GM12878 (cell line): ENCODE data around the gene ITGB5. TPM values are rescaled to one million over a fixed set of nuclear protein-coding genes. Genes with fewer than 3 reads are reported as not detected.

Experiments
- ATAC-seq: fragments of 200-7000 bp; cut with Tn5 transposase; 3 replicates; pipeline ENCODE4 v1.9.1; 2020; ENCODE audit warnings: mild to moderate bottlenecking, moderate library complexity
- BruUV-seq: library from RNA; stranded (reverse); fragments of 400-500 nt; replicated peaks from 2 replicates; lab custom pipeline; 2021; lab: Mats Ljungman, UMichigan
- CTCF ChIA-PET: fragments of 300-600 bp; sonication (Branson Sonifier 250); formaldehyde crosslinking; extraction: SDS; loops from one replicate; lab custom pipeline; 2021; ENCODE audit warnings: inconsistent platforms; lab: Yijun Ruan, JAX
- POLR2A ChIA-PET: fragments of 350-600 bp; formaldehyde crosslinking; extraction: SDS; loops from one replicate; lab custom pipeline; 2021; ENCODE audit warnings: inconsistent platforms; lab: Charles Lee
- RAD21 ChIA-PET: fragments of 300-600 bp; sonication (Branson Sonifier 250); formaldehyde crosslinking; loops from one replicate; lab custom pipeline; 2023; ENCODE audit warnings: antibody characterized with exemption; ENCODE audit not compliant: unreplicated experiment; lab: Charles Lee
- SMC1A ChIA-PET: fragments of 300-600 bp; sonication (Branson Sonifier 250); formaldehyde crosslinking; loops from one replicate; lab custom pipeline; 2023; ENCODE audit not compliant: unreplicated experiment, uncharacterized antibody; lab: Charles Lee
- DNase-seq: peaks from one replicate; pipeline ENCODE4 v3.0.0-alpha.2; 2011; ENCODE audit warnings: low read depth, low spot score
- FAIRE-seq: peaks from 3 replicates; lab custom pipeline; 2011; peaks lifted over from hg19 to GRCh38; lab: Jason Lieb, UNC
- H2AFZ ChIP-seq: 2 replicates; pipeline ENCODE4 v1.6.0; 2011; ENCODE audit warnings: low read depth, low read length, control low read depth; ENCODE audit not compliant: control insufficient read depth
- H3K27ac ChIP-seq: 2 replicates; pipeline ENCODE4 v1.5.1; 2011; ENCODE audit warnings: control low read depth; ENCODE audit not compliant: control insufficient read depth, insufficient read depth
- H3K27me3 ChIP-seq, 2 experiments: replicated peaks in 1 of 2; 2 replicates each; pipeline versions ENCODE4 v1.6.0 to v1.6.1; 2011; ENCODE audit warnings: low read length in 1 of 2; ENCODE audit not compliant: control insufficient read depth in 2 of 2, insufficient read depth in 2 of 2
- H3K36me3 ChIP-seq, 2 experiments: 2 replicates each; pipeline ENCODE4 v1.5.1; 2011; ENCODE audit warnings: low read length in 1 of 2; ENCODE audit not compliant: control insufficient read depth in 2 of 2, insufficient read depth in 2 of 2
- H3K4me1 ChIP-seq: 2 replicates; pipeline ENCODE4 v1.6.1; 2011; ENCODE audit warnings: mild to moderate bottlenecking, low read length, moderate library complexity, mixed read lengths; ENCODE audit not compliant: control insufficient read depth, insufficient read depth
- H3K4me2 ChIP-seq: 2 replicates; pipeline ENCODE4 v1.6.0; 2011; ENCODE audit warnings: control low read depth; ENCODE audit not compliant: control insufficient read depth, insufficient read depth
- H3K4me3 ChIP-seq: fragments of 200-600 bp; sonication (generic); 2 replicates; pipeline ENCODE4 v1.5.1; 2016
- H3K79me2 ChIP-seq: 2 replicates; pipeline ENCODE4 v1.6.0; 2011; ENCODE audit warnings: low read length; ENCODE audit not compliant: control insufficient read depth, insufficient read depth
- H3K9ac ChIP-seq: 2 replicates; pipeline ENCODE4 v1.8.0; 2011; ENCODE audit warnings: low read length, control low read depth, mixed read lengths; ENCODE audit not compliant: control insufficient read depth, insufficient read depth
- H3K9me3 ChIP-seq: replicated peaks from 3 replicates; pipeline ENCODE4 v1.5.1; 2011; ENCODE audit warnings: mild to moderate bottlenecking, low read length; ENCODE audit not compliant: control insufficient read depth, insufficient read depth
- H4K20me1 ChIP-seq: 2 replicates; pipeline ENCODE4 v1.6.0; 2011; ENCODE audit not compliant: control insufficient read depth, insufficient read depth
- CBX5 ChIP-seq: sonication (generic); IDR thresholded peaks from 2 replicates; pipeline ENCODE4 v1.6.1; 2016; ENCODE audit warnings: low read depth, moderate library complexity, mild to moderate bottlenecking, inconsistent platforms
- CHD1 ChIP-seq: IDR thresholded peaks from 2 replicates; pipeline ENCODE4 v1.6.1; 2012; ENCODE audit warnings: low read depth, low read length, improper control_type of control experiment
- HCFC1 ChIP-seq: fragments of 150-350 bp; IDR thresholded peaks from 2 replicates; pipeline ENCODE4 v1.6.1; 2014; ENCODE audit warnings: low read length
- MYB ChIP-seq: fragments of 150-350 bp; IDR thresholded peaks from 2 replicates; pipeline ENCODE4 v1.6.1; 2014; ENCODE audit warnings: mild to moderate bottlenecking, low read depth, low read length, borderline replicate concordance
- POLR2AphosphoS5 ChIP-seq: IDR thresholded peaks from 2 replicates; pipeline ENCODE4 v1.6.1; 2011; ENCODE audit warnings: mild to moderate bottlenecking, low read length, inconsistent platforms
- RBBP5 ChIP-seq: fragments of 200-600 bp; sonication (generic); conservative IDR thresholded peaks from 2 replicates; pipeline ENCODE4 v1.6.1; 2016
- SMAD1 ChIP-seq: fragments of 450-650 bp; IDR thresholded peaks from 2 replicates; pipeline ENCODE4 v1.6.1; 2018; ENCODE audit warnings: mild to moderate bottlenecking, low read depth; ENCODE audit not compliant: partially characterized antibody
- SMC3 ChIP-seq: IDR thresholded peaks from 2 replicates; pipeline ENCODE4 v1.6.1; 2011; ENCODE audit warnings: low read length, improper control_type of control experiment, borderline replicate concordance
- ZBTB40 ChIP-seq: fragments of 450-650 bp; IDR thresholded peaks from 2 replicates; pipeline ENCODE4 v1.6.1; 2016; ENCODE audit warnings: mild to moderate bottlenecking, moderate library complexity, borderline replicate concordance
- ZNF217 ChIP-seq: fragments of 450-650 bp; IDR thresholded peaks from 2 replicates; pipeline ENCODE4 v1.6.1; 2017; ENCODE audit warnings: antibody characterized with exemption, mild to moderate bottlenecking
- WGBS: methylation state at CpG from one replicate; pipeline ENCODE4 v1.1.6; 2016; ENCODE audit warnings: low lambda C conversion rate; ENCODE audit not compliant: insufficient replicate concordance, insufficient coverage; ENCODE audit errors: missing lambda C conversion rate; 5-methylcytosine and 5-hydroxymethylcytosine counted together
- in situ Hi-C: fragments of 300-500 bp; cut with MboI; formaldehyde crosslinking; loops from 9 replicates; pipeline ENCODE4 v1.14.3; 2018; ENCODE audit warnings: mixed read lengths
- intact Hi-C: fragments of 100-400 bp; cut with micrococcal nuclease; formaldehyde crosslinking; loops from one replicate; pipeline ENCODE4 v1.14.2; 2022; ENCODE audit not compliant: unreplicated experiment
- polyA plus RNA-seq, 11 experiments: library from polyadenylated mRNA; depleted of rRNA in 4 of 11; unstranded in 6 of 11; stranded (reverse) in 5 of 11; fragments of >200 nt; fragmentation: Nextera tagmentation in 4 of 11; fragmentation: Illumina TruSeq in 1 of 11; extraction: Ambion mirVana in 4 of 11; extraction: Trizol in 1 of 11; gene quantifications; 1 replicate in 1 of 11; 2 replicates in 10 of 11; pipeline versions ENCODE4 v1.2.1 to v1.2.3, GENCODE V29; 2011 to 2016; ENCODE audit warnings: inconsistent platforms in 2 of 11, missing spikeins in 2 of 11, low read depth in 1 of 11
- total RNA-seq, 4 experiments: library from RNA; depleted of rRNA in 3 of 4; stranded (reverse); fragments of >200 nt in 3 of 4; fragmentation: Illumina TruSeq in 1 of 4; extraction: Trizol in 1 of 4; gene quantifications; 2 replicates each; pipeline versions ENCODE4 v1.2.1 to v1.2.3, GENCODE V29; 2013 to 2021
- TF ChIP-seq, protein P1 (sequence below): fragments of 450-650 bp; formaldehyde crosslinking; IDR thresholded peaks from 2 replicates; pipeline ENCODE4 v1.4.0; 2020; ENCODE audit warnings: mild to moderate bottlenecking, moderate library complexity

Gene ITGB5
- total and polyA plus RNA-seq, 10 of the 15 experiments (the other 5 are each of a cell fraction or from before 2014, with no cell fraction given), result 0.05 to 10.0 (median 0.83) TPM; not detected in 2

DNA sequence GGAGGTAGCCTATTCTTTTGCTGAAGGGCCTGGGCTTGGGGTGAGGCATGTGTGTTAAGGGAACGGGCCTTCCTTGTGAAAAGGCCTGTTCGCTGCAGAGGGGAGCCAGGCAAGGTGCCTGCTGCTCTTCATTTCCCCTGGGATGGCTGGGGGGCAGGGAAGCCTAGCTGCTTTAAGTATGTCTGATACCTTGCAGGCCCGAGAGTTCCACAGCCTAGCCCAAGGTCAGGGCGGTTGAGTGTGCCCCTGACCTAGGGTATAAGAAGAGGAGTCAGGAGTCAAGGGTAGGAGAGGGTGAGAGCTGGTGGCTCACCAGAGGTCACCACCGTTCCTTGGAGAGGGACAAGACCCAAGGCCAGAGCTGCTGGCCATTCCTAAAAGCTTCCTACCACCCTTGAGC is 110.3 kb downstream of the ITGB5 start (continued):
- TF ChIP-seq, protein P1, sequence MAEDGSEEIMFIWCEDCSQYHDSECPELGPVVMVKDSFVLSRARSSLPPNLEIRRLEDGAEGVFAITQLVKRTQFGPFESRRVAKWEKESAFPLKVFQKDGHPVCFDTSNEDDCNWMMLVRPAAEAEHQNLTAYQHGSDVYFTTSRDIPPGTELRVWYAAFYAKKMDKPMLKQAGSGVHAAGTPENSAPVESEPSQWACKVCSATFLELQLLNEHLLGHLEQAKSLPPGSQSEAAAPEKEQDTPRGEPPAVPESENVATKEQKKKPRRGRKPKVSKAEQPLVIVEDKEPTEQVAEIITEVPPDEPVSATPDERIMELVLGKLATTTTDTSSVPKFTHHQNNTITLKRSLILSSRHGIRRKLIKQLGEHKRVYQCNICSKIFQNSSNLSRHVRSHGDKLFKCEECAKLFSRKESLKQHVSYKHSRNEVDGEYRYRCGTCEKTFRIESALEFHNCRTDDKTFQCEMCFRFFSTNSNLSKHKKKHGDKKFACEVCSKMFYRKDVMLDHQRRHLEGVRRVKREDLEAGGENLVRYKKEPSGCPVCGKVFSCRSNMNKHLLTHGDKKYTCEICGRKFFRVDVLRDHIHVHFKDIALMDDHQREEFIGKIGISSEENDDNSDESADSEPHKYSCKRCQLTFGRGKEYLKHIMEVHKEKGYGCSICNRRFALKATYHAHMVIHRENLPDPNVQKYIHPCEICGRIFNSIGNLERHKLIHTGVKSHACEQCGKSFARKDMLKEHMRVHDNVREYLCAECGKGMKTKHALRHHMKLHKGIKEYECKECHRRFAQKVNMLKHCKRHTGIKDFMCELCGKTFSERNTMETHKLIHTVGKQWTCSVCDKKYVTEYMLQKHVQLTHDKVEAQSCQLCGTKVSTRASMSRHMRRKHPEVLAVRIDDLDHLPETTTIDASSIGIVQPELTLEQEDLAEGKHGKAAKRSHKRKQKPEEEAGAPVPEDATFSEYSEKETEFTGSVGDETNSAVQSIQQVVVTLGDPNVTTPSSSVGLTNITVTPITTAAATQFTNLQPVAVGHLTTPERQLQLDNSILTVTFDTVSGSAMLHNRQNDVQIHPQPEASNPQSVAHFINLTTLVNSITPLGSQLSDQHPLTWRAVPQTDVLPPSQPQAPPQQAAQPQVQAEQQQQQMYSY, result no peak
- TF ChIP-seq HCFC1 (no peak), POLR2AphosphoS5 (no peak), CBX5 (no peak), MYB (no peak), SMAD1 (no peak)

GRCh38 chr3:124775877-124776276 is 111.3 kb downstream of the ITGB5 start:
- Histone ChIP-seq H3K27ac (no peak overlapping the region), H3K4me3 (no peak overlapping the region), H3K36me3 (no peaks in the 10 kb centered on the region), H3K9ac (no peak overlapping the region), H2AFZ (no peak overlapping the region), H4K20me1 (no peaks in the 10 kb centered on the region), H3K9me3 (no peaks in the 10 kb centered on the region), H3K27me3 (no peaks in the 10 kb centered on the region), H3K79me2 (no peaks in the 10 kb centered on the region), H3K4me1 (peaks cover 20% of the 10 kb centered on the region), H3K4me2 (no peak overlapping the region)
- no peak for ATAC-seq
- in situ Hi-C loops (no loop called here), intact Hi-C loops (no loop called here)
- POLR2A ChIA-PET, result no interaction called here
- TF ChIP-seq ZNF217 (no peak), ZBTB40 (no peak), CHD1 (no peak), SMC3 (no peak), RBBP5 (no peak)
- BruUV-seq, result no TSS peak
- RAD21 ChIA-PET, result no interaction called here
- SMC1A ChIA-PET, result no interaction called here
- 78% methylated on average over 9 of the region's 9 CpGs for WGBS
- CTCF ChIA-PET, result no interaction called here
- DNase-seq, result no peak
- no peak for FAIRE-seq
